G401 (cell line): ENCODE measurements around the gene CREB1. TPM values are rescaled to one million over a fixed set of nuclear protein-coding genes. Genes with fewer than 3 reads are reported as not detected.

Experiments used
- DNase-seq: peaks from one replicate; pipeline ENCODE4 v3.0.0-alpha.2; 2015; ENCODE audit warnings: low spot score
- in situ Hi-C: cut with HindIII; loops from 2 replicates; pipeline ENCODE4 v1.10.0; 2016; ENCODE audit warnings: low sequenced_read_pairs, mixed read lengths
- total RNA-seq: library from RNA; depleted of rRNA; stranded (reverse); fragments of >200 nt; shearing (Covaris generic); gene quantifications from 2 replicates; pipeline ENCODE4 v1.2.3, GENCODE V29; 2014

Gene CREB1
- total RNA-seq, 1 experiment from 2014 or later, result 60.0 TPM

- in situ Hi-C loops, result no loop called here
- peak; percentile 18 for DNase-seq
Measured at GRCh38 chr2:207531032-207531952, 1.5 kb downstream of the CREB1 start.

DNA sequence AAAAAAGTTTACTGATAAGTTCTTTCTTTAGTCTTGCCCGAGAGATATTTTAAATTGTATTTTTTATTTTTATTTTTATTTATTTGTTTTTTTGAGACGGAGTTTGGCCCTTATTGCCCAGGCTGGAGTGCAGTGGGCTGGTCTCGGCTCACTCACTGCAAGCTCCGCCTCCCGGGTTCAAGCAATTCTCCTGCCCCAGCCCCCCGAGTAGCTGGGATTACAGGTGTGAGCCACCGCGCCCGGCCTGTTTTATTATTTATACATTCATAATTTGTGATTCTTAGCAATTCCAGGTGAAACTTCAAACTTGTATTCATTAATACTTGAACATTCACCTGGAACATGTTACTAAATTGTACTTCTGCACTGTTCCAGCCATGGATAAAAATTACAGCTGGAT is 2.9 kb downstream of the CREB1 start:
- DNase-seq, result no peak
- in situ Hi-C loops, result no loop called here

DNA sequence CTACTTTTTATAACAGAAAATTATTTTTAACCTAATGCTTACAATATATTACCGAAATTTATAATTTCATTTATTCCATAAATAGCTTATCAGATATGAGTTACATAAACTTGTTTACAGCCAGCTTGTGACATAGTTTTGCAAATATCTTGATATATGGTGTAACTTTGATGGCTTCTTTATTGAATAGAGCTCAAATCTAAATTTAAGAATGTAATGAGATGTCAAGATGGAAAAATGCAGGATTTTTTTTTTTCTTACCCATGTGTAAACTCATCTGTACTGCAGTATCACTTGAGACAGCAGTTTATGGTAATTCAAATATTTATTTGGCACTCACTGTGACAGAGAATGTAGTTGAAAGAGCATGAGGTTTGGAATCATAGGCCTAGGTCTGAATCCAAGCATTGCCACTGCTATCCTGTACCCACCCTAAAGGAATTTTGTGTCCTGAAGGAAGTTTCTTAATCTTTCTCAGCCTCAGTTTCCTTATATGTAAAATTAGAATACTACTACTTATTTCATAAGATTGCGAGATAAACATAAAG is 3.8 kb downstream of the CREB1 start:
- DNase-seq, result no peak
- in situ Hi-C loops, result no loop called here

DNA sequence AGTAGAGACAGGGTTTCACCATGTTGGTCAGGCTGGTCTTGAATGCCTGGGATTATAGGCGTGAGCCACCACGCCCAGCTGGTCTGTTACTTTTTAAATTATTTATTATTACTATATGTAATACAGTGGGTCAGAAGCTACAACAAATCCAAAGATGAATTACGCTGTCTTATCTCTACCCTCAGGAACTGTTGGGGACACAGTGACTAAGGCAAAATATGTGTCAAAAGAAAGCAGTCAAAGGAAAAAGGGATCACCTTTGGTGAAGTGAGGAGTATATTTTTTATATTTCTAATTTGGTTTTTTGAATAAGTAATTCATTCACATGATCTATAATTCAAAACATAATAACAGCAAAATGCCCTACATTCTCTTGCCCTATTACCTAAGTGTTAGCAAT is 4.7 kb downstream of the CREB1 start:
- in situ Hi-C loops, result no loop called here
- DNase-seq, result no peak

GRCh38 chr2:207539470-207539869 is 9.7 kb downstream of the CREB1 start:
- in situ Hi-C loops, result no loop called here
- no peak for DNase-seq

GRCh38 chr2:207540431-207540830 is 10.7 kb downstream of the CREB1 start:
- in situ Hi-C loops, result no loop called here
- DNase-seq, result no peak

- in situ Hi-C loops, result no loop called here
- DNase-seq, result no peak
Measured at GRCh38 chr2:207541933-207542332, 12.2 kb downstream of the CREB1 start.

DNA sequence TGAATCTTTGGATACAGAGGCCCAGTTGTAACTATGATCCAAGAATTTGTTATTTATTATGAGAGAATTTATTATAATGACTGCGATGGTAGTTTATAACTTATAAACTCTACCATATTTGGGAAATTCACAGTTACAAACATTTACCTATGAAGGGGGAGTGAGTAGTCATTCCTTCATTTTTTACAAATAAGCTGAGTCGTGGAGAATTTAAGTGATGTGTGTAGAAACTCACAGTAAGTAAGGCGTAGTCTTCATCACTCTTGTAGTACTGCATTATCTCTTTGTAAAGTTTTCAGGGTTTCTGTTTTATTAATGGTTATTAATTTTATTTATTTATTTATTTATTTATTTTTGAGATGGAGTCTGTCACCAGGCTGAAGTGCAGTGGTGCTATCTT is 13.5 kb downstream of the CREB1 start:
- in situ Hi-C loops, result no loop called here
- no peak for DNase-seq

DNA sequence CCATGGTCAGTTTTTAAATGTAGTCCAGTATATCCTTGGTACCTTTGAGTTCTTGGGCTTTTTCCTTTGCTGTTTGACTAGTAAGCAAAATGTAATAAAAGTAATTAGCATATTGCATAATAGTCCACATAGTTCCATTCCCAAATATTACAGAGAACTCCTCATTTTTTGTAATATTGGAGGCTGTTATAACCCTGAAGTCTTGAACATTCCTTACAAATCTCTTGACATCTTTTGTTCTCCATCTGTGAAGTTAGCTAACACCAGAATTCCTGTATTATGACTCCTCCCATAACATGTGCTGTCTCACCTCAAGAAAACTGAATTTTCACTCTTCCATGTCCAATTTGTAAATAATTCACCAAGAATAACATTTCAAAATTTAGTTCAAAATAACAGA is 17.1 kb downstream of the CREB1 start:
- no peak for DNase-seq
- in situ Hi-C loops, result no loop called here

DNA sequence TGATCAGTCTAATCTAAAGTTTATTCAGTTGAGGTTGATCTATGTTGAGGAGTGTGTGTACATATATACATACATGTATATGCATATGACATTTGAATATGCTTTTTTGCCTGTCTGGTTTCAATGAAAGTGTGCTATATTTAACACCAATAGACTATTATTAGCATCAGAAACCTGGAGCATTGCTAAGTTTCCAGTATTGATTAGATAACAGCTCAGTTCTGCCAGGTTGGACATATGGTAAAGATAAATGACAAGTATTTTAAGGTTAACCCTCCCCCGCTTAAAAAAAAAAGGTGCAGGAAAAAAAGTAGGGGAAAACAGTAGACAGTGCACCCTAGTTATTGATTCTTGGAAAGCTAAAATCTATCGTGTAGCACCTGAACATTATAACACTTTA is 19.4 kb downstream of the CREB1 start:
- DNase-seq, result no peak
- in situ Hi-C loops, result no loop called here

- in situ Hi-C loops, result no loop called here
- DNase-seq, result no peak
Measured at GRCh38 chr2:207558079-207558491, 28.3 kb downstream of the CREB1 start.

- in situ Hi-C loops, result no loop called here
Measured at GRCh38 chr2:207561386-207562080, 31.8 kb downstream of the CREB1 start.

DNA sequence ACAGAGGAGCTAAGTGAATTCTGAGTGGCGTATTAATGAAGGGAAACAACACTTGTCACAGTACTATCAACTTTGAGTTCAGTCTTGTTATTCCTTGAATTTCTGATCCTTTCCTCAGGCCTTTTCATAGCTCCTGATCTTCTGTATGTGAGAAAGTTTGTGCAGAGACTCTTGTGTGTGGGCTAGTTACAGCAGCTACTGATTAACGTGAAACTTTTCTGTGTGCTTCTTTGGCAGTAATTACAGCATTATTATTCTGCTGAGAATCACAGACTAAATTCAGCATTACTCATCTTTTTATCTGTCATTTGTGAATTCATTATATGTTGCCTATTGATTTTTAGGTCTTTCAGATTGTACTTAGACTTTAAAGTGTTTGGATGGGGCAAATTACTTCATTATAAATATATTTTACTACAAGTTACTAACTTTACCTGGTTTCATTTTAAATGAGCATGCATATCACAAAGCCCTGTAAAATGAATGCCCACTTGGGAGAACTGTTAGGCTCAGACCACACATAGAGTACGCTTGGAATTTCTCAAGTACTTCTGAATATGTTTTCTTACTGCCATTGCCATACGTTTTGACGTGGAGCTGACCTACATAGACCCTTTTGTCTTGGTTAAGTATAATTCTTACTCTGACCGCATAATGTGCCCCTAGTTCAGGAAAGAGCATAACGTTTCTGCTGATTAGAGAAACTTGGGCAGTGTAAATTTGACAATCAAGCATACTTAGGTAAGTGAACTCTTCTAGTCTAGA is 36.2 kb downstream of the CREB1 start:
- no peak for DNase-seq
- in situ Hi-C loops, result no loop called here

More at GRCh38 chr2:207561386-207562080, 31.8 kb downstream of the CREB1 start:
- no peak for DNase-seq

GRCh38 chr2:207567671-207568070 is 37.9 kb downstream of the CREB1 start:
- in situ Hi-C loops, result no loop called here
- DNase-seq, result no peak

- in situ Hi-C loops, result no loop called here
- no peak for DNase-seq
Measured at GRCh38 chr2:207571370-207571769, 41.6 kb downstream of the CREB1 start.

DNA sequence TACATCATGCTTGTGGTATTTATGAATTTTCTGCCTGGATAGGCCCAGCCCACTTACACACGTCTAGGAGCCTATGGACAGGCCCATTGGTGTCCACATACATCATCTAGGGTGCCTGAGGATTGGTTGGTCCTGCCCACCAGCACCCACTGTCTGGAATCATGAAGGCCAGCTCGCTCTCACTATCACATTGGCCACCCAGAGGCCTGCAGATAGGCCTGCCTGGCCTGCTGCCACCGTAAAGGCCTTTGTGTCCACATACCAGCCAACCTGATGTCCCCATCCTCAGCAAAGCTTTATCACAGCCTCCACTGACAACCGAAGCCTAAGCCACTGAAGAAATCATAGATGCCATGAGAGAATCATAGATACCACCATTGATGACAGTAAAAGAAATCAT is 55.2 kb downstream of the CREB1 start:
- no peak for DNase-seq
- in situ Hi-C loops, result no loop called here

DNA sequence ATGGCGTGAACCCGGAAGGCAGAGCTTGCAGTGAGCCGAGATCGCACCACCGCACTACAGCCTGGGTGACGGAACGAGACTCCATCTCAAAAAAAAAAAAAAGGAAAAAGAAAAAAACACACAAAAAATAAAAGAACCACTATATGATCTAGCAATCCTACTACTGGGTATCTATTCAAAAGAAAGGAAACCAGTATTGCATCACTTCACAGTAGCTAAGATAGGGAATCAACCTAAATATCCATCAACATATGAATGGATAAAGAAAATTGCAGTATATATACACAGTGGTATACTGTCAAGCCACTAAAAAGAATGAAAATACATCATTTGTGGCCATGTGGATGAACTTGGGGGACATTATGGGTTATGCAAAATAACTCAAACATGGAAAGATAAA is 57.5 kb downstream of the CREB1 start:
- in situ Hi-C loops, result no loop called here

DNA sequence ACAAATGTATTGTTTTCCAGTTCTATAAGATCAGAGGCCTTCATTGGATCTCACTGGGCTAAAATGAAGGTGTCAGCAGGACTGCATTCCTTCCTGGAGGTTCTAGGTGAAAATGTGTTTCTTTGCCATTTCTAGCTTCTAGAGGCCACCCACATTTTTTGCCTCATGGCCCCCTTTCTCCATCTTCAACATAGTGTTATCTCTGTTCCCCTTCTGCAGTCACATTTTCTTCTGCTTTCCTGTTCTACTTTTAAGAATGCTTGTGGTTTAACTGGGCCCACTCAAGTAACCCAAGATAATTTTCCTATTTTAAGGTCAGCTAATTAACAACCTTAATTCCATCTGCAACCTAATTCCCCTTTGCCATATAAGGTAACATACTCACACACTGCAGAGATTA is 59.4 kb downstream of the CREB1 start:
- no peak for DNase-seq

More for the DNA sequence above, 57.5 kb downstream of the CREB1 start:
- DNase-seq, result no peak

GRCh38 chr2:207593277-207593676 is 63.5 kb downstream of the CREB1 start:
- in situ Hi-C loops, result no loop called here
- DNase-seq, result no peak

More for the DNA sequence above, 59.4 kb downstream of the CREB1 start:
- in situ Hi-C loops, result no loop called here
